Thoracic aorta (tissue), 2 donors: ENCODE measurements around the gene RBFOX1. TPM values are rescaled to one million over a fixed set of nuclear protein-coding genes. Genes with fewer than 3 reads are reported as not detected.

ENCODE experiments used
- ATAC-seq: fragments of 150-250 bp; one replicate; pipeline ENCODE4 v1.8.0; 2017; ENCODE audit warnings: low read depth; ENCODE audit not compliant: insufficient number of reproducible peaks, low FRiP score
- DNase-seq: peaks from one replicate; pipeline ENCODE4 v3.0.0-alpha.2; 2020; ENCODE audit warnings: low spot score
- H3K27ac ChIP-seq, 2 donors: fragments of 200-600 bp; sonication (generic); 1 replicate in 1 of 2; 2 replicates in 1 of 2; pipeline ENCODE4 v1.5.1; 2016; ENCODE audit warnings: mild to moderate bottlenecking in 2 of 2, moderate library complexity in 2 of 2
- H3K27me3 ChIP-seq: fragments of 200-600 bp; sonication (generic); replicated peaks from 2 replicates; pipeline ENCODE4 v1.6.0; 2016; ENCODE audit warnings: mild to moderate bottlenecking; ENCODE audit not compliant: insufficient read depth
- H3K36me3 ChIP-seq: fragments of 200-600 bp; sonication (generic); one replicate; pipeline ENCODE4 v1.5.1; 2016
- H3K4me1 ChIP-seq, 2 donors: fragments of 200-600 bp; sonication (generic); 1 replicate in 1 of 2; 2 replicates in 1 of 2; pipeline versions ENCODE4 v1.5.1 to v1.6.0; 2016; ENCODE audit warnings: low read depth in 2 of 2, mild to moderate bottlenecking in 1 of 2; ENCODE audit not compliant: control insufficient read depth in 1 of 2
- H3K4me3 ChIP-seq: fragments of 200-600 bp; sonication (generic); 2 replicates; pipeline ENCODE4 v1.5.1; 2016; ENCODE audit warnings: mild to moderate bottlenecking
- H3K9me3 ChIP-seq: fragments of 200-600 bp; sonication (generic); 2 replicates; pipeline ENCODE4 v1.5.1; 2016
- CTCF ChIP-seq: fragments of 200-600 bp; sonication (generic); IDR thresholded peaks from one replicate; pipeline ENCODE4 v1.5.1; 2019; ENCODE audit warnings: antibody characterized with exemption
- total RNA-seq, 2 donors: library from RNA; depleted of rRNA; stranded (reverse); fragments of >200 nt; gene quantifications; one replicate each; pipeline versions ENCODE4 v1.1.0 to v1.2.3, GENCODE V29; 2016

RBFOX1 gene
- total RNA-seq, 2 donors from 2014 or later = not detected

- H3K9me3 ChIP-seq = no peaks in the 10 kb centered on the region
- H3K36me3 ChIP-seq = no peaks in the 10 kb centered on the region
- ATAC-seq = no peak
- no peaks in the 10 kb centered on the region for H3K4me1 ChIP-seq
- TF ChIP-seq CTCF = no peak
- no peak overlapping the region for H3K4me3 ChIP-seq
- no peak for DNase-seq
- H3K27ac ChIP-seq = no peak overlapping the region
- H3K27me3 ChIP-seq = no peaks in the 10 kb centered on the region
Observed at GRCh38 chr16:7380441-7380840, 47.8 kb downstream of the RBFOX1 start.

- H3K4me3 ChIP-seq = no peak overlapping the region
- no peak for TF ChIP-seq CTCF
- DNase-seq = no peak
- H3K9me3 ChIP-seq = no peaks in the 10 kb centered on the region
- no peaks in the 10 kb centered on the region for H3K36me3 ChIP-seq
- no peak overlapping the region for H3K27ac ChIP-seq
- H3K4me1 ChIP-seq = no peaks in the 10 kb centered on the region
- no peaks in the 10 kb centered on the region for H3K27me3 ChIP-seq
- ATAC-seq = no peak
Observed at GRCh38 chr16:7380911-7381310, 48.3 kb downstream of the RBFOX1 start.

- no peaks in the 10 kb centered on the region for H3K36me3 ChIP-seq
- no peaks in the 10 kb centered on the region for H3K27me3 ChIP-seq
- TF ChIP-seq CTCF = no peak
- no peak overlapping the region for H3K4me3 ChIP-seq
- H3K4me1 ChIP-seq = no peaks in the 10 kb centered on the region
- ATAC-seq = no peak
- H3K9me3 ChIP-seq = no peaks in the 10 kb centered on the region
- no peak for DNase-seq
- no peak overlapping the region for H3K27ac ChIP-seq
Observed at GRCh38 chr16:7381671-7382070, 49.0 kb downstream of the RBFOX1 start.

GRCh38 chr16:7382521-7382920 is 49.9 kb downstream of the RBFOX1 start:
- TF ChIP-seq CTCF = no peak
- no peaks in the 10 kb centered on the region for H3K27me3 ChIP-seq
- ATAC-seq = no peak

GRCh38 chr16:7390974-7391373 is 58.3 kb downstream of the RBFOX1 start:
- Histone ChIP-seq H3K27ac (no peak overlapping the region), H3K4me1 (no peaks in the 10 kb centered on the region), H3K36me3 (no peaks in the 10 kb centered on the region), H3K27me3 (no peaks in the 10 kb centered on the region), H3K9me3 (no peaks in the 10 kb centered on the region), H3K4me3 (no peak overlapping the region)
- DNase-seq = no peak
- no peak for TF ChIP-seq CTCF
- ATAC-seq = no peak

More at GRCh38 chr16:7382521-7382920, 49.9 kb downstream of the RBFOX1 start:
- Histone ChIP-seq H3K9me3 (no peaks in the 10 kb centered on the region), H3K4me3 (no peak overlapping the region), H3K27ac (no peak overlapping the region), H3K4me1 (no peaks in the 10 kb centered on the region), H3K36me3 (no peaks in the 10 kb centered on the region)
- no peak for DNase-seq
